ENCODE results near the gene GPR62. TPM values are rescaled to one million over a fixed set of nuclear protein-coding genes. Genes with fewer than 3 reads are reported as not detected.

The GPR62 gene
- total RNA-seq, 2 donors from 2014 or later = 0.41 to 0.97 TPM

DNA sequence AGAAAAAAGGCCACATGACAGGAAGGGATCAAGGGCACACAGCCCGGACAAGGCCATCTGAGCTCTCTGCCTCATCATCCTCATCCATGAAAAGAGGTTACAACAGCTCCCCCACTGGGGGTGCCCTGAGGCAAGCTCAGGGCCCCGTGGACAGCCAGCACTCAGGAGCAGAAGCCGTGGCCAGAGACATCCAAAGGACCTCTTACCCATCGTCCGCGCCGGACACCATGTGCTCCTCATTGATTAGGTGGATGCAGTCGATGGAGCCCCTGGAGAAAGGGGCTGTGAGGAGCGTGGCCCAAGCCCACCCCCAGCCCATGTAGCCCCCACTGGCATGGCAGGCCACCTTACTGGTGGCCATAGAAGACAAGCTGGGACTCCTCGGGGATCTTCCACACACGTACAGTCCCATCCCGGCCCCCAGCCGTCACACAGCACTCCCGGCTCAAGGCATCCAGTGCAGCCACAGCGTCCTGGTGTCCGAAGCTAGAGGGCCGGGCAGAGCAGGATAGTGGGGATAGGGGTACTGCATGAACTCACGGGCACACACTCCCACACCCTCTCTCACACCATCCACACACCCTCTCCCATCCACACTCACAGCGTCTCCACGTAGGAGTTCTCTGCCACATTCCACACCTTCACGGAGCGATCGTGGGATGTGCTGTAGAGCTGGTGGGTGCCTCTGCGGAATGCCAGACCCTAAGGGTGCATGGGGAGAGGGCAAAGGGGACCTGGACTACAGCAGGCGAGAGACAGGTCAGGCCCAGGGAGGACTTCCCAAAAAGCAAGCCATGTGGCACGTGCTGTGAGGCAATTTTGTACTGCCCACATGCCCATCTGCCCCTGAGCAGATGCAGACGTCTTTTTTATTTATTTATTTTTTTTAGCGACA is 19.9 kb upstream of the GPR62 start:
- TF ChIP-seq POLR2A (IDR thresholded peaks at IDR 0.05) (no peak), POLR2AphosphoS5 (IDR thresholded peaks at IDR 0.05) (no peak)
- TF ChIP-seq, protein P1, sequence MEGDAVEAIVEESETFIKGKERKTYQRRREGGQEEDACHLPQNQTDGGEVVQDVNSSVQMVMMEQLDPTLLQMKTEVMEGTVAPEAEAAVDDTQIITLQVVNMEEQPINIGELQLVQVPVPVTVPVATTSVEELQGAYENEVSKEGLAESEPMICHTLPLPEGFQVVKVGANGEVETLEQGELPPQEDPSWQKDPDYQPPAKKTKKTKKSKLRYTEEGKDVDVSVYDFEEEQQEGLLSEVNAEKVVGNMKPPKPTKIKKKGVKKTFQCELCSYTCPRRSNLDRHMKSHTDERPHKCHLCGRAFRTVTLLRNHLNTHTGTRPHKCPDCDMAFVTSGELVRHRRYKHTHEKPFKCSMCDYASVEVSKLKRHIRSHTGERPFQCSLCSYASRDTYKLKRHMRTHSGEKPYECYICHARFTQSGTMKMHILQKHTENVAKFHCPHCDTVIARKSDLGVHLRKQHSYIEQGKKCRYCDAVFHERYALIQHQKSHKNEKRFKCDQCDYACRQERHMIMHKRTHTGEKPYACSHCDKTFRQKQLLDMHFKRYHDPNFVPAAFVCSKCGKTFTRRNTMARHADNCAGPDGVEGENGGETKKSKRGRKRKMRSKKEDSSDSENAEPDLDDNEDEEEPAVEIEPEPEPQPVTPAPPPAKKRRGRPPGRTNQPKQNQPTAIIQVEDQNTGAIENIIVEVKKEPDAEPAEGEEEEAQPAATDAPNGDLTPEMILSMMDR (IDR thresholded peaks at IDR 0.05) = no peak
- Histone ChIP-seq H3K27ac (no peak overlapping the region), H3K9me3 (no peaks in the 10 kb centered on the region), H3K36me3 (peaks cover 6 to 33% of the 10 kb centered on the region in 2 donors), H3K4me1 (replicated peaks) (peaks cover under 1% of the 10 kb centered on the region), H3K27me3 (replicated peaks; ENCODE audit: insufficient read depth) (no peaks in the 10 kb centered on the region), H3K4me3 (no peak overlapping the region)
- intact Hi-C loops (cut with DNase I) = no loop called here
- WGBS = 94% methylated on average over 27 of the region's 28 CpGs
- DNase-seq (ENCODE audit: low spot score) = no peak

GRCh38 chr3:51935886-51936755 is 19.1 kb upstream of the GPR62 start:
- H3K27me3 ChIP-seq (replicated peaks; ENCODE audit: insufficient read depth) = no peaks in the 10 kb centered on the region
- WGBS = 96% methylated on average over 25 of the region's 25 CpGs
- H3K4me3 ChIP-seq = no peak overlapping the region
- peaks cover 6 to 33% of the 10 kb centered on the region in 2 donors for H3K36me3 ChIP-seq
- peaks cover 9% of the 10 kb centered on the region for H3K4me1 ChIP-seq (replicated peaks)
- no peak overlapping the region for H3K27ac ChIP-seq
- no peak for DNase-seq (ENCODE audit: low spot score)
- TF ChIP-seq POLR2A (IDR thresholded peaks at IDR 0.05) = no peak
- TF ChIP-seq, protein P1 (IDR thresholded peaks at IDR 0.05) = no peak
- no peak for TF ChIP-seq POLR2AphosphoS5 (IDR thresholded peaks at IDR 0.05)
- intact Hi-C loops (cut with DNase I) = no loop called here
- H3K9me3 ChIP-seq = no peaks in the 10 kb centered on the region

- H3K9me3 ChIP-seq = no peaks in the 10 kb centered on the region
- no peaks in the 10 kb centered on the region for H3K27me3 ChIP-seq (replicated peaks; ENCODE audit: insufficient read depth)
- intact Hi-C loops (cut with DNase I) = no loop called here
- no peak overlapping the region for H3K4me3 ChIP-seq
- H3K36me3 ChIP-seq = peaks cover 6 to 33% of the 10 kb centered on the region in 2 donors
- DNase-seq (ENCODE audit: low spot score) = no peak
- H3K27ac ChIP-seq = no peak overlapping the region
- TF ChIP-seq, protein P1 (IDR thresholded peaks at IDR 0.05) = no peak
- TF ChIP-seq POLR2AphosphoS5 (IDR thresholded peaks at IDR 0.05) (no peak), POLR2A (IDR thresholded peaks at IDR 0.05) (no peak)
- 80% methylated on average over 9 of the region's 9 CpGs for WGBS
- peaks cover 9% of the 10 kb centered on the region for H3K4me1 ChIP-seq (replicated peaks)
Measured at GRCh38 chr3:51937014-51937413, 18.2 kb upstream of the GPR62 start.

GRCh38 chr3:51937611-51938450 is 17.4 kb upstream of the GPR62 start:
- intact Hi-C loops (cut with DNase I) = no loop called here
- Histone ChIP-seq H3K4me1 (replicated peaks) (peaks cover 9% of the 10 kb centered on the region), H3K27ac (no peak overlapping the region), H3K36me3 (peaks cover 6 to 33% of the 10 kb centered on the region in 2 donors), H3K9me3 (no peaks in the 10 kb centered on the region), H3K27me3 (replicated peaks; ENCODE audit: insufficient read depth) (no peaks in the 10 kb centered on the region), H3K4me3 (no peak overlapping the region)
- TF ChIP-seq, protein P1 (IDR thresholded peaks at IDR 0.05) = no peak
- TF ChIP-seq POLR2A (IDR thresholded peaks at IDR 0.05) (no peak), POLR2AphosphoS5 (IDR thresholded peaks at IDR 0.05) (no peak)
- no peak for DNase-seq (ENCODE audit: low spot score)
- WGBS = 90% methylated on average over 13 of the region's 13 CpGs

All from prostate gland (tissue), 2 donors.